NCI-H446 (cell line): ENCODE data around the gene MYOF.
A peak's percentile ranks its signal among the peaks of the same experiment; 100 is the strongest.
"Not testable (repeated sequence)": the region's sequence is repeated elsewhere in the genome, so short reads cannot be mapped to it uniquely, and the experiment has no call there.

Experiments
- DNase-seq, 2 experiments: peaks; one replicate each; lab custom pipeline; 2025; lab: John Stamatoyannopoulos, UW

Gene MYOF

GRCh38 chr10:93346694-93347093 is 135.4 kb downstream of the MYOF start:
- no peak for DNase-seq

GRCh38 chr10:93346108-93346507 is 136.0 kb downstream of the MYOF start:
- no peak for DNase-seq

DNA sequence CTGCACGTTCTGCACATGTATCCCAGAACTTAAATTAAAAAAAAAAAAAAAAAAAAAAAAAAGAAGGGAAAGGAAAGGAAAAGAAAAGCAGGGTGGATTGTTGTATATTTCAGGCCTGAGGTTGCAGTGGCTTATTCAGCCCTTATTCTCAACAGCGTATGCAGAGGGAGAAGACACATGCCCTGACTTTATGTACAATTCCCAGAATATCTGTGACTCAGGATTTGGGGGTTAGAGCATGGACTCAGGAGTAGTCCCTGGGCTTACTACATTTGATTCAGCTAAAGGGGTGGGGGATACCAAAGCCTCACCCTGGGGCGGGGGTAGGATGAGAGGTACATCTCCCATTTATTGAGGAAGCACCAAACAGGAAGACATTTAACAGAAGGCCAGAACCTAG is 137.4 kb downstream of the MYOF start:
- DNase-seq, result no peak

DNA sequence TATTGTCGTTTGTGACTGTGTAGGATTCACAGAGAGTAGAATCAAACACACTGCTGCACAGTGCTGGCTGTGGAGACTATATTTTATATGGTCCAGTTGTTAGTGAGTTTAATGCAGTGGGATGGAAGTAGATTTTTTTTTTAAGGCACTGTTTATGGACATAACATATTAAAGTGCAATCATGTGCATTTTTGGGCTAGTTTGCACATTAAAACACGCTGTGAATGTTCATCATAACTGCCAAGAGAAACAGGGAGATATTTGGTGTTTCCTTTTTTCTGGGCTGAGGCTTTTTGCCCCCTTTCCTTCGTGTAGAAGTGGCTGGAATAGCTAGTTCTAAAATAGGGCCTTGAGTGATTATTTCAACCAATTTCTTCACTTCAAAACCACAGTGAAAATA is 139.2 kb downstream of the MYOF start:
- no peak for DNase-seq

- DNase-seq, result no peak
These were observed 139.8 kb downstream of the MYOF start for GRCh38 chr10:93342366-93342765.

DNA sequence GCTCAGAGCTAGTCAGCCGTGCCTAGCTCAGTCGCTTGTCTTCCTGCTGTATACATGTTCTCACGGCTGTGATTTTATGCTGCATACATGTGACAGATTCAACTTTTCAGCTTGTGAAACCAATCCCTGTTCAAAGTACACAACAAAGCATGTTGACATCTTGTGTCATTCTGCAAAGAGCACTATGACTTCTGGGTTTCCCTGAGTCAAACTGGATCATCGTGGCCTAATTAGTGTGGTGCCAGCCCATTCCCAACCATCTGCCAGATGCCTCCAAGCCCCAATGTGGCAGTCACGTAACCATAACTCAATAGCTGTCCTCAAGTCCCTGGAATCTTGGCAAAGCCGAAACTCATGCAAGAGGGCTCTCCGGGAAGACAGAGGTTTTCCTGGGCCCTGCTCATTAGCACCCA is 144.8 kb downstream of the MYOF start:
- no peak for DNase-seq

DNA sequence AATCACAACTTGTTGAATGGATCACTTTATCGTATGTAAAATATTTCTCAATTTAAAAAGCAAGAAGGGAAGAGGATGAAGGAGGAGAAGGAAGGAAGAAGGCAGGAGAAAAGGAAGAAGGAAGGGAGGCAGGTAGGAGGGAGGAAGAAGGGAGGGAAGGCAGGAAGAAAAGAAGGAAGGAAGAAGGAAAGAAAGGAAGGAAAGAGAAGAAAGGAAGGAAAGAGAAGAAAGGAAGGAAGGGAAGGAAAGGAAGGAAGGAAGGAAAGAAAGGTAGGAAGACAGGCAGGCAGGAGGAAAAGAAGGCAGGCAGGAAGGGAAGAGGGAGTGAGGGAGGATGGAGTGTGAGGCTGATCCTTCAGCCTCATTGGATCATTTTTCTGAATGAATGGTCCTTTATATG is 145.5 kb downstream of the MYOF start:
- no peak for DNase-seq

- no peak for DNase-seq
These were observed 146.0 kb downstream of the MYOF start for GRCh38 chr10:93336110-93336509.

DNA sequence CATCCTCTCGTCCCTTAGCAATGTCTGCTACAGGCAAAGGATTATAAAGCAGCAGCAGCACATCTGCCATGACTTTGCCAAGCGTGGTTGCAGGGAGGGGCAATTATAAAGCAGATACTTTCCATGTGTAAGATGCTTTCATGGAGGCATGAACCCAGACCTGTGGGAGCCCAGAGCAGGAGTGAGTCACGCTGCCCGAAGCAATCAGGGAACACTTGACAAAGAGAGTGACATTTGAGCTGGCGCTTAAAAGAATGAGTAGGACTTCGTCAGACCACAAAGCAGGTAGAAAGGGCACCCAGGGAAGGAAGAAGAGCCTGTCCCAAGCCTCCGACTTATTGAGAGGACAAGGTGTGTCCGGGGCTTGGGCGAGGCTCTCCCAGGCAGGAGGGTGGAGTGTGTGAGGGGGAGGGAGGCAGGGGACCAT is 147.2 kb downstream of the MYOF start:
- no peak for DNase-seq

GRCh38 chr10:93334181-93334580 is 148.0 kb downstream of the MYOF start:
- DNase-seq, result no peak

DNA sequence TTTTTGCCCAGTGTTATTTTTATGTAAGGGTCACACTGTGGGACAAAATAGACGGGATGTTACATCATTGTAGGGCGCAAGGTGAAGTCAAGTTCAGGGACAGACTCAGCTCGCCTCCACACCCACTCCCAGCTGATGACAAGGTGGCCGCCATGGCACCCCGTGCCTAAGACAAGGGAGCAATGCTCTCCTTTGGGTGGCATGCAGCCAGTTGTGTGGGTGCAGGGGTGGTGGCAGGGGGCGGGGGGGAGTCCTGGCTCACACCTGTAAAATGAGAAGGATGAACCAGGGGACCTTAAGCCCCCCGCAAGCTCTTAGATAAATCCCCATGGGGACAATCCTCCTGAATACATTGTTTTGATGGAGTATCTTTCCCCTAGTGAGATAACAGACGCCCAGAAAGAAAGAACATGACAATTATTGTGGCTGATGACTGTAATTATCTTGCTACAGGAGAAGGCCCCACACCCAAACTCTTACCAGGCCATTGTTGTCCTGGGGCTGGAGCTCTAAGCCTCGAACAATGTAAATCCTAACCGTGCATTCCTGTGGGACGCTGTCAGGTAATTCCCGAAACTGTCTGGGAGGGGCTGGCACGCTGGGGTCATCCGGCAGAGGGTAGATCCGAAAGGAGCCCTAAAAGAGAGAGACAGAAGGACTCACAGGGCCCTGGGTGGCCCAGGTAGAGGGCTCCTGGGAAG is 148.7 kb downstream of the MYOF start:
- no peak for DNase-seq

DNA sequence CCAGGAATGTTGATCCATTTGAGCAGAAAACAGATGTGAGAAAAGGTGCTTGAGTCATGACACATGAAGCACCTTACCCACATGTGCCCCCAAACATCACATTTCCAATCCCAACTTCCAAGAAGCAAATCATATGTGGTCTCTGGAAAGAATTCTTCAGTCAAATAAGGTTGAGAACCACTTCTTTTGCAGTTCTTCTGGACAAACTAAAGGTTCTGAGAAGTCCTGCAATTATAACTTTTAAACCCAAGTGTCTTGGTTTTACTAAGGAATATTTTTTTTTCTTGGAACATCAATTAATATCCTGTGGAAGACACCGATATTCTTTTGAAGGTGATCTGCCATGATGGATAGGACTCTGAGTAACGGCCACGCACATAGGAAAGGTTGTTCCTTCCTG is 151.3 kb downstream of the MYOF start:
- DNase-seq, result no peak

DNA sequence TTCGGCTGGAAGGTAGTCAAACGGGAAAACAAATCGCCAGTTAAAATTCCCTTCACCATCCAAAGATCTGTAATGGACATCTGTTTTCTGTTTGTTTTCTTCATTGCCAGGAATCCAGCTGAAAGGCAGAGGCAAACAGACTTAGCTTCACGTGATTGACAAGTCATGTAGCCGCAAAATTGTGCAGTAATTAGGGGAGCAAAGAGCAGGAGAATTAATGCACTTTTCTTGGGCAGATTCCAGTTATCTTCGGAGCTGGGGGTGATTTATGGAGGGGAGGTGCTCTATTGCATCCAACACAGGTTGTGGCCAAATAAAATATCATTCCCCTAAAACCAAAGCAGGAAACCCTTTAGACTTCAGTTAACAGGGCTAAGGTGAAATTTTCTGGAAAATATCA is 162.2 kb downstream of the MYOF start:
- DNase-seq, result peak; percentile 29 to 82

DNA sequence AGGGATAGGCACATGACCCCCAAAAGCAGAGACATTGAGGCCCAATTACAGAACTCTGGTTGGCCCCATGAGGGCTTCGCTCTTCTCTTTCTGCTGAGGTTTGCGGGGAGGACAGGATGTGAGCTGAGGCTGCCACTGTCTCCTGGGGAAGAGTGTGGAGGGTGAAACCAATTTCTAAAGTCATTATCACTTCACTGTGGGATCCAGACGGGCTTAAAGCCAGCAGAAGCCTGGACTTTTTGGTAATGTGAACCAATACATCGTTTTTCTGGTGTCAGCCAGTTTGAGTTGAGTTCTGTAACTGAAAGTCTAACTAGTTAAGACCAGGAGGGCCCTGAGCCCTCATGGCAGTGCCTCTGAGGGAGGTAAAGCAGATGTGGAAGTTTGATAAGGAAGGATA is 163.0 kb downstream of the MYOF start:
- no peak for DNase-seq

DNA sequence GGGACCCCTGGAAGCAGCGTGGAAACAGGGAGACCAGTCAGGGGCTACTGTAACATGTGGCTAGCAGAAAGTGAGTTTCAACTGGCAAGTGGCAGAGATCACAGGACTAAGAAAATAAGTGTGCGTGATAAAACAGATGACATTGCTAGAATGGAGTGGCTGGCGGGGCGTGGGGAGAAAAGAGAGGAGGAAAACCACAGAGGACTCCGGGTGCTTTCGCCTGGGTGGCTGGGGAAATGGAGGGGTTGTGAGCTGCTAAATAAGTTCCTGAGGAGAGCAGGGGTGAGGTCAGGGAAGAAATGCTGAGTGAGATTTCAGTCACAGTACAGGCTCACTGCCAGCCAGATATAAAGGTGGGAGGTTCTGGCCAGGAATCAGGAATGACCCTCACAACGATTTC is 166.9 kb downstream of the MYOF start:
- DNase-seq, result no peak

DNA sequence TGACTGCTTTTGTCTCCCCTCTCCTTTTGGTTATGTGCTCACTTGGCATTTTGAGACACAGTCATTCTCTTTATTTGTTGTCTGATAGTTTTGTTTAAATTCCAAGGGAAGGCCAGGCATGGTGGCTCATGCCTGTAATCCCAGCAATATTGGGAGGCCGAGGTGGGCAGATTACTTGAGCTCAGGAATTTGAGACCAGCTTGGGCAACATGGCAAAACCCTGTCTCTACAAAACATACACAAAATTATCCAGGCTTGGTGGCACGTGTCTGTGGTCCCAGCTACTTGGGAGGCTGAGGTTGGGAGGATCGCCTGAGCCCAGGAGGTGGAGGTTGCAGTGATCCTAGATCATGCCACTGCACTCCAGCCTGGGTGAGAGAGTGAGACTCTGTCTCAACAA is 167.5 kb downstream of the MYOF start:
- DNase-seq, result not testable (repeated sequence)

- DNase-seq, result no peak
These were observed 168.3 kb downstream of the MYOF start for GRCh38 chr10:93313798-93314197.

DNA sequence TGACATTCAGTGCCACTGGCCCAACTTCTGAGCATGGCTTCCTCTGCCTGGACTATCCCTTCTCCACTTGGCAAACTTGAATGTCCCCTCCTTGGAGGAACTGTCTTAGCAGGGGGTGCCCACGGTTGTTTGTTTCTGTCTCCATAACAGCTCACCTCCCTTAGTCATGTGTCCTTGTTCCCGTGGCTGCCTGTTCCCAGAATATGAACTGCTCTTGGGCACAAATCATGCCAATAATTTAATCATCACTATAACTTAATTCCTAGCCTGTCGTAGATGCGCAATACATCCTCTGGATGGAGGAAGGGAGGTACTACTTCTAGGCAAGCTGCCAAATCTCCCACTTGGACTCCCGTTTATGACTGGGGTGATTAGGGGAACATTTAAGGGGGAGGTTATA is 173.1 kb downstream of the MYOF start:
- DNase-seq, result no peak

- DNase-seq, result no peak
These were observed 177.0 kb downstream of the MYOF start for GRCh38 chr10:93305122-93305521.

DNA sequence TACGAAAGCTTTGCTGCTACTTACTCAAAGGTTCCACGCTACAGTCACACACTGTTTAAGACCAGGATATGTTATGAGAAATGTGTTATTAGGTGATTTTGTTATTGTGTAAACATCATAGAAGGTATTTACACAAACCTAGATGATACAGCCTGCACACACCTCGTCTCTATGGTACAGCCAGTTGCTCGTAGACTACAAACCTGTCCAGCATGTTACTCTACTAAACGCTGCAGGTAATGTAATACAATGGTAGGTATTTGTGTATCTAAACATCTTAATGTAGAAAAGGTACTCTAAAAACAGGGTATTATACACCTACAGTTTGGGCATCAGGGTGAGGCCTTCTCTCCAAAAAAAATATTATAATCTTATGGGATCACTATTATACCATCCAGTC is 181.2 kb downstream of the MYOF start:
- no peak for DNase-seq

- DNase-seq, result no peak
These were observed 181.7 kb downstream of the MYOF start for GRCh38 chr10:93300288-93300917.

DNA sequence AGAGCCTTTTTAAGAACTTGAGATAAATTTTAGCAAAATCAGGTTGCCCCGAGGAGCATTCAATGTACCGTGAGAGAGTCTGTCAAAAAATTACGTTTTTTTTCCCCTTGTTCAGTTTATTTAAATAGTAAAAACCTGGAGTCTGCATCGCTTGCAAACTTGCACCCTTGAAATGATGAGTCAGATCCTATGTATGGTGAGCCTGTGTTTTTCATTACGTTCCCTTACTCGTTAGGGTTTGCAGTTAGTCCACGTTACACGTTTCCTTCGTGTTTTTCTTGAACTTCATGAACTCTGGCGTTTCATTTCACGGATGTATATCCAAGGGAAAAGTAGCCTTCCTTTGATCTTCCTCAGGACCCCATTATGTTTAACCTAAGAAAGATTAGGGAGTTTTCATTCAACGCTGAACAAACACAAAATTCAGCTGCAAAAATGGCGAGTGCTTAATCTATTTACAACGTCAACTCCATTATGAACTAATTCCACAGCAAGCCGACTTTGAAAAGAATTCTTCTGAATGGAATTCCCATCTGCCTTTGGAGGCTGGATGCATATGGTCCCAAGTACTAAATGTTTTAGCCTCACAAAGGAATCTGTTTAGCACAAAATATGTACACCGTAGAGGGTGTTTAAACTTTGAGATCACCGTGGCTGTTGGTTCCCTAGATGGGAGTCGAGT is 182.4 kb downstream of the MYOF start:
- DNase-seq, result no peak

- DNase-seq, result no peak
These were observed 182.9 kb downstream of the MYOF start for GRCh38 chr10:93299195-93299594.
